Neural crest cell (in vitro differentiated cells): ENCODE results near the gene RIBC2. TPM values are rescaled to one million over a fixed set of nuclear protein-coding genes. Genes with fewer than 3 reads are reported as not detected.

Source experiments
- DNase-seq: peaks from one replicate; pipeline ENCODE4 v3.0.0; 2021; ENCODE audit warnings: low read depth, mixed read lengths, low spot score
- H3K27ac Mint-ChIP-seq: one replicate; pipeline ENCODE4 v1.8.0; 2021; ENCODE audit warnings: mild to moderate bottlenecking, mixed read lengths; ENCODE audit not compliant: unreplicated experiment
- H3K27me3 Mint-ChIP-seq: 2 replicates; pipeline ENCODE4 v1.8.0; 2021; ENCODE audit warnings: low read depth, mild to moderate bottlenecking, mixed read lengths
- H3K36me3 Mint-ChIP-seq: 2 replicates; pipeline ENCODE4 v1.8.0; 2021; ENCODE audit warnings: low read depth, mild to moderate bottlenecking, mixed read lengths
- H3K4me1 Mint-ChIP-seq: 2 replicates; pipeline ENCODE4 v1.8.0; 2021; ENCODE audit warnings: mixed read lengths
- H3K4me3 Mint-ChIP-seq: one replicate; pipeline ENCODE4 v1.8.0; 2021; ENCODE audit warnings: mild to moderate bottlenecking, mixed read lengths
- H3K9me3 Mint-ChIP-seq: 2 replicates; pipeline ENCODE4 v1.8.0; 2021; ENCODE audit warnings: mixed read lengths
- total RNA-seq: library from RNA; stranded (reverse); gene quantifications from 2 replicates; pipeline ENCODE4 v1.2.1, GENCODE V29; 2021
- TF ChIP-seq, protein P1 (sequence below): fragments of 200-600 bp; sonication (generic); conservative IDR thresholded peaks from 2 replicates; pipeline ENCODE4 v1.5.0; 2021; ENCODE audit warnings: antibody characterized with exemption, mild to moderate bottlenecking

RIBC2 gene
- total RNA-seq, 1 donor from 2014 or later = 7.6 TPM

DNA sequence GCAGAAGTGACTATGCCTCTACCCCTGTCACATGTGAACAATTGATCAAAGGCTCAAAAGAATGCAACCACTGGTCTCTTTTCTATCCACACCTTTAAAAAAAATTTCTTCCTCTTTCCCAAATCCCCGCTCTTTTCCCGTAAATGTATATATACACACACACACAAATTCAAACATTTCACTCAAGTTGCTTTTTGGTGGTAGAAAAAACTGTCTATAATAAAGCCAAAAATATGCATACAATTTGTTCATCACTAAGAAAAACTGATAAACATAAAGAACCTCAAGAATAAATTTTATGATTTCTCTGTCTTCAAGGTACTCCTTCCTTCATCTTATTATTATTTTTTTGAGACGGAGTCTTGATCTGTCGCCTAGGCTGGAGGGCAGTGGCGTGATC is 5.7 kb upstream of the RIBC2 start:
- DNase-seq = no peak
- Mint-ChIP-seq H3K27ac (no peak overlapping the region), H3K9me3 (peaks cover 3% of the 10 kb centered on the region), H3K4me1 (peaks cover 4% of the 10 kb centered on the region), H3K27me3 (no peaks in the 10 kb centered on the region), H3K36me3 (peaks cover 2% of the 10 kb centered on the region), H3K4me3 (no peak overlapping the region)
- TF ChIP-seq, protein P1, sequence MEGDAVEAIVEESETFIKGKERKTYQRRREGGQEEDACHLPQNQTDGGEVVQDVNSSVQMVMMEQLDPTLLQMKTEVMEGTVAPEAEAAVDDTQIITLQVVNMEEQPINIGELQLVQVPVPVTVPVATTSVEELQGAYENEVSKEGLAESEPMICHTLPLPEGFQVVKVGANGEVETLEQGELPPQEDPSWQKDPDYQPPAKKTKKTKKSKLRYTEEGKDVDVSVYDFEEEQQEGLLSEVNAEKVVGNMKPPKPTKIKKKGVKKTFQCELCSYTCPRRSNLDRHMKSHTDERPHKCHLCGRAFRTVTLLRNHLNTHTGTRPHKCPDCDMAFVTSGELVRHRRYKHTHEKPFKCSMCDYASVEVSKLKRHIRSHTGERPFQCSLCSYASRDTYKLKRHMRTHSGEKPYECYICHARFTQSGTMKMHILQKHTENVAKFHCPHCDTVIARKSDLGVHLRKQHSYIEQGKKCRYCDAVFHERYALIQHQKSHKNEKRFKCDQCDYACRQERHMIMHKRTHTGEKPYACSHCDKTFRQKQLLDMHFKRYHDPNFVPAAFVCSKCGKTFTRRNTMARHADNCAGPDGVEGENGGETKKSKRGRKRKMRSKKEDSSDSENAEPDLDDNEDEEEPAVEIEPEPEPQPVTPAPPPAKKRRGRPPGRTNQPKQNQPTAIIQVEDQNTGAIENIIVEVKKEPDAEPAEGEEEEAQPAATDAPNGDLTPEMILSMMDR = no peak

DNA sequence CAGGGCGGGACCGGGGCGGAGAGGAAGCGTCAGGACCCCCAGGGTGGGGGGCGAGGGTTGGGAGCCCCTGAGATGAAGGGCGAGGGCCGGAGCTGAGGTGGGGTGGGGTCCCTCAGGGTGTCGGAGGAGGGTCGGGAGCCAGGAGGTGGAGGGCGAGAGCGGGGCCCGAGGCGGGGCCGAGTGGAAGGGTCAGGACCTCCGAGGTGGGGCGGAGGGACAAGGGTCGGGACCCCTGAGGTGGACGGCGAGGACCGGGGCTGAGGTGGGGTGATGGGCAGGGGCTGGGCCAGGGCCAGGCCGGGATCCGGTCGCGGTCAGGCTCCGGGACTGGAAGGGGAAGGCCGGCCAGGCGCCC is 503 bp upstream of the RIBC2 start:
- TF ChIP-seq, protein P1 = no peak
- H3K27ac Mint-ChIP-seq = no peak overlapping the region
- peaks cover 11% of the 10 kb centered on the region for H3K36me3 Mint-ChIP-seq
- H3K9me3 Mint-ChIP-seq = peaks cover 3% of the 10 kb centered on the region
- no peak overlapping the region for H3K4me3 Mint-ChIP-seq
- H3K4me1 Mint-ChIP-seq = peaks cover 16% of the 10 kb centered on the region
- H3K27me3 Mint-ChIP-seq = peaks cover 4% of the 10 kb centered on the region
- no peak for DNase-seq

DNA sequence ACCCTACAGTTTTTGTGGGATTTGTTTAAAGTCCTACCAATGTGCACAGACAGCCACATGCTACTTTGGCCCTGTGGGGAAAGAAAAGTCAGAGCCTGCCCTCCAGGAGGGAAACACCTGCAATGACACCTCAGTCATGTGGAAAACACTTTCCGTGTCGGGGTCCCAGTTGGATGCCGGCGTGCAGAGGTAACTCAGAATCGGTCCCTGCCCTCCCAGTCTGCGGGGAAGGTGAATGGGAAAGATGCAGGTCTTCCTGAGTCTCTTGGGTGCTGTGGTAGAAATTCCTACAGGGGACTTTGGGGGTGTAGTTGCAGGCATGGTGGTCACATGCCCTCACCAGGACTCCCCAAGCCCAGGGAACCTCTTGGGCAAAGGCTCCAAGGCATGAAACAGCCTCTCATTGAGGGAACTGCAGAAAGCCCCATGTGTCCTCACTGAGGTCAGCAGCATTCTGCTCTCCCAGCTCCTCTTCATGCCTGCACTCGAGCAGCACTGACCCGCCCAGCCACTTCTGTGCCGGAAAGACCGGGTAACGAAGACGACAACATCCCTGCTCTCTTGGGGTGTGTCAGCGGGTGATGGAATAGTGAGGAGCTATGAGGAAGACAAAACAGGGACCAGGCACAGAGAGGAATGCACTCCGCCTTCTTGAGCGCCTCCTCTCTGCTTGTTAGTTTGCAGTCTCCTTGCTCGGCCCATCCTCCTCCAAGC is 4.7 kb downstream of the RIBC2 start:
- TF ChIP-seq, protein P1 = no peak
- peaks cover 13% of the 10 kb centered on the region for H3K4me1 Mint-ChIP-seq
- DNase-seq = no peak
- H3K27me3 Mint-ChIP-seq = peaks cover 4% of the 10 kb centered on the region
- no peak overlapping the region for H3K27ac Mint-ChIP-seq
- H3K4me3 Mint-ChIP-seq = no peak overlapping the region
- H3K36me3 Mint-ChIP-seq = peaks cover 29% of the 10 kb centered on the region
- H3K9me3 Mint-ChIP-seq = peaks cover 7% of the 10 kb centered on the region

DNA sequence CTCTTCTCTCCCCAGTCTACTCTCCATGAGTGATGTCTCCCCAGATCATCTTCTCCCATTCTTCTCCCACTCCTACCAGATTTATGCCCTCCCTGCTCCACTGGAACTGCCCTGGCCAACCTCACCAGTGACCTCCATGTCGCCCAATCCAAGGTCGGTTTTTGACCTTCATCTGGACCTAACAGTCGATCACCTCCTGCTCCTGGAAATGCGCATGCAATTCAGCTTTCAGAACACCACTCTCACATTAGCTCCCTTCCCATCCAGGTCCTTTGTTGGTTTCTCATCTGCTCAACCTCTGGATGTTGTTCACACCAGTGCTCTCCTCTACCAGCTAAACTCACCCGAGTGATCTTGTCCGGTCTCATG is 5.3 kb downstream of the RIBC2 start:
- Mint-ChIP-seq H3K27me3 (peaks cover 3% of the 10 kb centered on the region), H3K36me3 (peaks cover 29% of the 10 kb centered on the region), H3K4me1 (peaks cover 11% of the 10 kb centered on the region), H3K9me3 (peaks cover 7% of the 10 kb centered on the region), H3K4me3 (no peak overlapping the region), H3K27ac (no peak overlapping the region)
- DNase-seq = no peak
- TF ChIP-seq, protein P1 = no peak

DNA sequence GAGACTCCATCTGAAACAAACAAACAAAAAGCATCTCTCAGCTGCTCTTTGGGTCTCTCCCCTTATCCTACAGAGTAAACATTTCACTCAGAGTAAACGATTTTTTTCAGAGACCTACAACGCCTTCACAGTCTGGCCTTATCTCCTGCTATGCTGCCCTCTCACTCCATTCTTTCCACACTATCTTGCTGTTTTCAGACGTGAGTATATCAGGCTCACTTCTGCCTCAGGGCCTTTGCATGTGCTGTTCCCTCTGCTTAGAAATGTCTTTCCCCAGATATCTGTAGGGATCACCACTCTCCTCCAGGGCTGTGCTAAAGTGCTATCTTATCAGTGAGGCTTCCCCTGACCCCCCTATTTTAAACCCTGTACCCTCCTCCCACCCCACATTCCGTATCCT is 6.5 kb downstream of the RIBC2 start:
- no peak overlapping the region for H3K27ac Mint-ChIP-seq
- peaks cover 7% of the 10 kb centered on the region for H3K9me3 Mint-ChIP-seq
- H3K27me3 Mint-ChIP-seq = no peaks in the 10 kb centered on the region
- H3K4me1 Mint-ChIP-seq = peaks cover 3% of the 10 kb centered on the region
- H3K4me3 Mint-ChIP-seq = no peak overlapping the region
- DNase-seq = no peak
- TF ChIP-seq, protein P1 = no peak
- H3K36me3 Mint-ChIP-seq = peaks cover 29% of the 10 kb centered on the region
